WTC11 (cell line): Measurements from ENCODE around the gene EBNA1BP2. TPM values are rescaled to one million over a fixed set of nuclear protein-coding genes. Genes with fewer than 3 reads are reported as not detected.

Source experiments
- ATAC-seq: fragments of 200-7000 bp; cut with Tn5 transposase; 2 replicates; pipeline ENCODE4 v1.10.0; 2021; ENCODE audit warnings: mild to moderate bottlenecking, moderate library complexity
- CTCF ChIA-PET: fragments of 300-600 bp; sonication (Branson Sonifier 250); formaldehyde crosslinking; loops from one replicate; lab custom pipeline; 2021; ENCODE audit warnings: antibody characterized with exemption; lab: Charles Lee
- POLR2A ChIA-PET: fragments of 350-600 bp; sonication (Branson Sonifier 250); formaldehyde crosslinking; loops from one replicate; lab custom pipeline; 2021; ENCODE audit warnings: antibody characterized with exemption; lab: Charles Lee
- DNase-seq: peaks from one replicate; pipeline ENCODE4 v3.0.0; 2021; ENCODE audit warnings: low spot score
- H3K27ac Mint-ChIP-seq: 2 replicates; pipeline ENCODE4 v1.8.0; 2021; ENCODE audit warnings: mixed read lengths
- H3K27me3 Mint-ChIP-seq: 2 replicates; pipeline ENCODE4 v1.8.0; 2021; ENCODE audit warnings: low read depth, mild to moderate bottlenecking, moderate library complexity, mixed read lengths
- H3K36me3 Mint-ChIP-seq: 2 replicates; pipeline ENCODE4 v1.8.0; 2021; ENCODE audit warnings: mixed read lengths
- H3K4me1 Mint-ChIP-seq: 2 replicates; pipeline ENCODE4 v1.8.0; 2022; ENCODE audit warnings: mixed read lengths
- H3K4me3 Mint-ChIP-seq: 2 replicates; pipeline ENCODE4 v1.8.0; 2021; ENCODE audit warnings: mild to moderate bottlenecking, moderate library complexity, mixed read lengths
- H3K9me3 Mint-ChIP-seq: 2 replicates; pipeline ENCODE4 v1.8.0; 2021; ENCODE audit warnings: mixed read lengths
- AFF4 ChIP-seq: sonication (generic); formaldehyde crosslinking; IDR thresholded peaks from 2 replicates; pipeline ENCODE4 v1.8.1; 2023; ENCODE audit warnings: mild to moderate bottlenecking, missing genetic modification reagents, borderline replicate concordance
- CREB1 ChIP-seq: sonication (generic); formaldehyde crosslinking; IDR thresholded peaks from 2 replicates; pipeline ENCODE4 v1.8.0; 2023; ENCODE audit warnings: mild to moderate bottlenecking, missing genetic modification reagents
- E2F5 ChIP-seq: sonication (generic); formaldehyde crosslinking; IDR thresholded peaks from 2 replicates; pipeline ENCODE4 v1.8.1; 2022; ENCODE audit warnings: mild to moderate bottlenecking, moderate library complexity, missing genetic modification reagents
- ELF4 ChIP-seq: sonication (generic); formaldehyde crosslinking; IDR thresholded peaks from 2 replicates; pipeline ENCODE4 v1.8.1; 2022; ENCODE audit warnings: low read depth, mild to moderate bottlenecking, moderate library complexity, missing genetic modification reagents
- EMX1 ChIP-seq: fragments of 250-450 bp; sonication (Bioruptor Pico); IDR thresholded peaks from 2 replicates; pipeline ENCODE4 v1.8.0; 2021; ENCODE audit warnings: mild to moderate bottlenecking
- ERG ChIP-seq: fragments of 250-450 bp; sonication (Bioruptor Pico); IDR thresholded peaks from 2 replicates; pipeline ENCODE4 v1.8.0; 2021; ENCODE audit warnings: mild to moderate bottlenecking
- FOXK1 ChIP-seq: sonication (generic); formaldehyde crosslinking; IDR thresholded peaks from 2 replicates; pipeline ENCODE4 v1.8.0; 2022; ENCODE audit warnings: mild to moderate bottlenecking, moderate library complexity, missing genetic modification reagents
- GTF2I ChIP-seq: fragments of 250-450 bp; sonication (Bioruptor Pico); conservative IDR thresholded peaks from 2 replicates; pipeline ENCODE4 v1.4.0; 2021; ENCODE audit warnings: mild to moderate bottlenecking
- HMGXB4 ChIP-seq: sonication (generic); formaldehyde crosslinking; IDR thresholded peaks from 2 replicates; pipeline ENCODE4 v1.8.1; 2023; ENCODE audit warnings: mild to moderate bottlenecking, moderate library complexity, missing genetic modification reagents
- IRF2 ChIP-seq: sonication (generic); formaldehyde crosslinking; IDR thresholded peaks from 2 replicates; pipeline ENCODE4 v1.8.0; 2022; ENCODE audit warnings: low read depth, missing genetic modification reagents, borderline replicate concordance
- NFYB ChIP-seq: sonication (generic); formaldehyde crosslinking; conservative IDR thresholded peaks from 2 replicates; pipeline ENCODE4 v1.8.0; 2022; ENCODE audit warnings: low read depth, missing genetic modification reagents
- OVOL2 ChIP-seq: fragments of 250-450 bp; sonication (Bioruptor Pico); IDR thresholded peaks from 2 replicates; pipeline ENCODE4 v1.9.0; 2021; ENCODE audit warnings: mild to moderate bottlenecking, borderline replicate concordance
- PRDM15 ChIP-seq: sonication (generic); formaldehyde crosslinking; IDR thresholded peaks from 2 replicates; pipeline ENCODE4 v1.8.0; 2022; ENCODE audit warnings: missing genetic modification reagents
- SMAD3 ChIP-seq: sonication (generic); formaldehyde crosslinking; IDR thresholded peaks from 2 replicates; pipeline ENCODE4 v1.8.0; 2022; ENCODE audit warnings: missing genetic modification reagents, mild to moderate bottlenecking, borderline replicate concordance
- USF1 ChIP-seq: sonication (generic); formaldehyde crosslinking; IDR thresholded peaks from 2 replicates; pipeline ENCODE4 v1.8.0; 2022; ENCODE audit warnings: mild to moderate bottlenecking, missing genetic modification reagents
- ZBTB21 ChIP-seq: sonication (generic); formaldehyde crosslinking; IDR thresholded peaks from 2 replicates; pipeline ENCODE4 v1.8.1; 2023; ENCODE audit warnings: mild to moderate bottlenecking, missing genetic modification reagents, borderline replicate concordance
- ZBTB43 ChIP-seq: sonication (generic); formaldehyde crosslinking; IDR thresholded peaks from 2 replicates; pipeline ENCODE4 v1.8.1; 2023; ENCODE audit warnings: mild to moderate bottlenecking, missing genetic modification reagents
- ZMAT4 ChIP-seq: fragments of 250-450 bp; sonication (Bioruptor Pico); IDR thresholded peaks from 2 replicates; pipeline ENCODE4 v1.9.0; 2021; ENCODE audit warnings: mild to moderate bottlenecking
- ZNF263 ChIP-seq: sonication (generic); formaldehyde crosslinking; IDR thresholded peaks from 2 replicates; pipeline ENCODE4 v1.8.1; 2022; ENCODE audit warnings: low read depth, mild to moderate bottlenecking, moderate library complexity, missing genetic modification reagents
- ZNF416 ChIP-seq: fragments of 250-450 bp; sonication (Bioruptor Pico); IDR thresholded peaks from 2 replicates; pipeline ENCODE4 v1.9.0; 2021; ENCODE audit warnings: mild to moderate bottlenecking, inconsistent platforms
- total RNA-seq: library from RNA; stranded (reverse); gene quantifications from 3 replicates; pipeline ENCODE4 v1.2.3, GENCODE V29; 2021

Gene EBNA1BP2
- total RNA-seq, 1 experiment from 2014 or later = 93.7 TPM

- TF ChIP-seq OVOL2 = no peak
These were observed 22.2 kb downstream of the EBNA1BP2 start (continued) for GRCh38 chr1:43149889-43150288.

GRCh38 chr1:43147625-43148327 lies 24.3 kb downstream of the EBNA1BP2 start:
- Mint-ChIP-seq H3K27ac (0 out of 2 replicates have a peak overlapping the region, but pooled peaks have one; percentile 40), H3K4me1 (peaks cover 26% of the 10 kb centered on the region), H3K27me3 (peaks cover 4% of the 10 kb centered on the region; the same call in 1 of the 2 replicates), H3K9me3 (no peaks in the 10 kb centered on the region), H3K36me3 (peaks cover 3% of the 10 kb centered on the region; the same call in 1 of the 2 replicates), H3K4me3 (peak overlapping the region; percentile 70)
- ATAC-seq (peak; percentile 98), DNase-seq (peak; percentile 99)
- ChIA-PET POLR2A (no interaction called here), CTCF (interaction anchor here (0.9 to 1.1 kb wide), 3 partner anchors 74 to 234 kb away, joined by 3 to 8 read pairs (median 6); no protein-coding TSS in a partner anchor)
- TF ChIP-seq ZMAT4 (CRISPR knock-in tag) (no peak), FOXK1 (CRISPR knock-in tag) (peak; percentile 69; the same call in 1 of the 2 replicates), IRF2 (CRISPR knock-in tag) (no peak), EMX1 (no peak), HMGXB4 (CRISPR knock-in tag) (no peak), ERG (CRISPR knock-in tag) (no peak), SMAD3 (CRISPR knock-in tag) (no peak), GTF2I (CRISPR knock-in tag) (no peak), USF1 (CRISPR knock-in tag) (no peak), ELF4 (CRISPR knock-in tag) (no peak), E2F5 (CRISPR knock-in tag) (0 out of 2 replicates have a peak, but pooled peaks have one; percentile 51), AFF4 (no peak), NFYB (no peak), OVOL2 (no peak), ZNF263 (CRISPR knock-in tag) (no peak), PRDM15 (no peak), ZBTB21 (CRISPR knock-in tag) (peak; percentile 65; the same call in 1 of the 2 replicates), ZBTB43 (no peak), CREB1 (CRISPR knock-in tag) (no peak), ZNF416 (CRISPR knock-in tag) (no peak)
